Activated T-helper 17 cell treated with anti-CD3 and anti-CD28 coated beads, Interleukin-2, amount 50 U/mL, for 72 hours (primary cell): ENCODE results near the gene UMPS. TPM values are rescaled to one million over a fixed set of nuclear protein-coding genes. Genes with fewer than 3 reads are reported as not detected.
"Not testable (repeated sequence)": the region's sequence is repeated elsewhere in the genome, so short reads cannot be mapped to it uniquely, and the experiment has no call there.

Experiments used
- ATAC-seq: fragments of 150-1000 bp; cut with Tn5 transposase; replicated peaks from 2 replicates; pipeline ENCODE4 v1.10.0; 2021; ENCODE audit warnings: mild to moderate bottlenecking, moderate library complexity
- H3K27ac Mint-ChIP-seq: one replicate; pipeline ENCODE4 v1.8.0; 2022; ENCODE audit warnings: mixed read lengths
- H3K27me3 Mint-ChIP-seq: one replicate; pipeline ENCODE4 v1.8.0; 2022; ENCODE audit warnings: mixed read lengths
- H3K36me3 Mint-ChIP-seq: one replicate; pipeline ENCODE4 v1.8.0; 2022; ENCODE audit warnings: low read depth, mild to moderate bottlenecking, mixed read lengths
- H3K4me1 Mint-ChIP-seq: one replicate; pipeline ENCODE4 v1.8.0; 2022; ENCODE audit warnings: mixed read lengths
- H3K4me3 Mint-ChIP-seq: one replicate; pipeline ENCODE4 v1.8.0; 2022; ENCODE audit warnings: mild to moderate bottlenecking, mixed read lengths
- H3K9me3 Mint-ChIP-seq: one replicate; pipeline ENCODE4 v1.8.0; 2022; ENCODE audit warnings: mixed read lengths
- total RNA-seq, 2 donors: library from RNA; stranded (reverse); gene quantifications; one replicate each; pipeline ENCODE4 v1.2.3, GENCODE V29; 2022

UMPS gene
- total RNA-seq, 2 donors from 2014 or later = 29.2 to 55.0 TPM

GRCh38 chr3:124747111-124747981 is 17.1 kb downstream of the UMPS start:
- Mint-ChIP-seq H3K4me3 (no peak overlapping the region), H3K27ac (no peak overlapping the region), H3K4me1 (no peaks in the 10 kb centered on the region), H3K36me3 (peaks cover 48% of the 10 kb centered on the region), H3K27me3 (no peaks in the 10 kb centered on the region), H3K9me3 (no peaks in the 10 kb centered on the region)
- ATAC-seq = no peak

- no peak overlapping the region for H3K4me3 Mint-ChIP-seq
- no peaks in the 10 kb centered on the region for H3K9me3 Mint-ChIP-seq
- no peaks in the 10 kb centered on the region for H3K27me3 Mint-ChIP-seq
- no peaks in the 10 kb centered on the region for H3K4me1 Mint-ChIP-seq
- ATAC-seq = no peak
- H3K27ac Mint-ChIP-seq = no peak overlapping the region
- peaks cover 35% of the 10 kb centered on the region for H3K36me3 Mint-ChIP-seq
Observed at GRCh38 chr3:124748560-124749198, 18.4 kb downstream of the UMPS start.

GRCh38 chr3:124749877-124750276 is 19.6 kb downstream of the UMPS start:
- H3K9me3 Mint-ChIP-seq, H3K27ac Mint-ChIP-seq, ATAC-seq, H3K4me3 Mint-ChIP-seq, H3K4me1 Mint-ChIP-seq, H3K27me3 Mint-ChIP-seq: not testable (repeated sequence)
- peaks cover 23% of the 10 kb centered on the region for H3K36me3 Mint-ChIP-seq

GRCh38 chr3:124751501-124751900 is 21.2 kb downstream of the UMPS start:
- no peaks in the 10 kb centered on the region for H3K9me3 Mint-ChIP-seq
- H3K4me1 Mint-ChIP-seq = no peaks in the 10 kb centered on the region

GRCh38 chr3:124752051-124752450 is 21.8 kb downstream of the UMPS start:
- no peak overlapping the region for H3K27ac Mint-ChIP-seq
- H3K36me3 Mint-ChIP-seq = peaks cover 1% of the 10 kb centered on the region
- no peak overlapping the region for H3K4me3 Mint-ChIP-seq
- no peak for ATAC-seq
- no peaks in the 10 kb centered on the region for H3K9me3 Mint-ChIP-seq
- no peaks in the 10 kb centered on the region for H3K4me1 Mint-ChIP-seq
- no peaks in the 10 kb centered on the region for H3K27me3 Mint-ChIP-seq

More at GRCh38 chr3:124751501-124751900, 21.2 kb downstream of the UMPS start:
- no peak overlapping the region for H3K4me3 Mint-ChIP-seq
- no peak overlapping the region for H3K27ac Mint-ChIP-seq
- peaks cover 7% of the 10 kb centered on the region for H3K36me3 Mint-ChIP-seq
- no peaks in the 10 kb centered on the region for H3K27me3 Mint-ChIP-seq
- ATAC-seq = no peak

GRCh38 chr3:124757926-124758325 is 27.7 kb downstream of the UMPS start:
- H3K27ac Mint-ChIP-seq = peak overlapping the region; percentile 26

GRCh38 chr3:124758851-124759635 is 28.8 kb downstream of the UMPS start:
- no peak overlapping the region for H3K27ac Mint-ChIP-seq
- no peaks in the 10 kb centered on the region for H3K4me1 Mint-ChIP-seq
- no peak overlapping the region for H3K4me3 Mint-ChIP-seq
- peak; percentile 40 for ATAC-seq
- H3K36me3 Mint-ChIP-seq = no peaks in the 10 kb centered on the region
- no peaks in the 10 kb centered on the region for H3K27me3 Mint-ChIP-seq
- H3K9me3 Mint-ChIP-seq = no peaks in the 10 kb centered on the region

More at GRCh38 chr3:124757926-124758325, 27.7 kb downstream of the UMPS start:
- not testable (repeated sequence) for H3K9me3 Mint-ChIP-seq, H3K27me3 Mint-ChIP-seq, ATAC-seq, H3K36me3 Mint-ChIP-seq, H3K4me1 Mint-ChIP-seq, H3K4me3 Mint-ChIP-seq

GRCh38 chr3:124759666-124760401 is 29.6 kb downstream of the UMPS start:
- no peaks in the 10 kb centered on the region for H3K36me3 Mint-ChIP-seq
- no peaks in the 10 kb centered on the region for H3K4me1 Mint-ChIP-seq
- H3K9me3 Mint-ChIP-seq = no peaks in the 10 kb centered on the region
- no peak overlapping the region for H3K27ac Mint-ChIP-seq
- no peak overlapping the region for H3K4me3 Mint-ChIP-seq
- ATAC-seq = no peak
- no peaks in the 10 kb centered on the region for H3K27me3 Mint-ChIP-seq

GRCh38 chr3:124760601-124761000 is 30.3 kb downstream of the UMPS start:
- Mint-ChIP-seq H3K27ac (no peak overlapping the region), H3K4me1 (no peaks in the 10 kb centered on the region), H3K36me3 (no peaks in the 10 kb centered on the region), H3K27me3 (no peaks in the 10 kb centered on the region), H3K4me3 (no peak overlapping the region), H3K9me3 (no peaks in the 10 kb centered on the region)
- no peak for ATAC-seq

GRCh38 chr3:124761250-124761796 is 31.1 kb downstream of the UMPS start:
- H3K27me3 Mint-ChIP-seq = no peaks in the 10 kb centered on the region
- no peaks in the 10 kb centered on the region for H3K4me1 Mint-ChIP-seq
- H3K36me3 Mint-ChIP-seq = no peaks in the 10 kb centered on the region
- ATAC-seq = peak; percentile 70
- peak overlapping the region; percentile 13 for H3K27ac Mint-ChIP-seq
- peak overlapping the region; percentile 25 for H3K4me3 Mint-ChIP-seq
- H3K9me3 Mint-ChIP-seq = no peaks in the 10 kb centered on the region

- H3K9me3 Mint-ChIP-seq = no peaks in the 10 kb centered on the region
- no peaks in the 10 kb centered on the region for H3K4me1 Mint-ChIP-seq
- H3K36me3 Mint-ChIP-seq = no peaks in the 10 kb centered on the region
- H3K27ac Mint-ChIP-seq = no peak overlapping the region
- no peak overlapping the region for H3K4me3 Mint-ChIP-seq
- ATAC-seq = no peak
- H3K27me3 Mint-ChIP-seq = no peaks in the 10 kb centered on the region
Observed at GRCh38 chr3:124761935-124762660, 31.8 kb downstream of the UMPS start.

- Mint-ChIP-seq H3K27me3 (no peaks in the 10 kb centered on the region), H3K36me3 (no peaks in the 10 kb centered on the region), H3K27ac (no peak overlapping the region), H3K9me3 (no peaks in the 10 kb centered on the region), H3K4me1 (no peaks in the 10 kb centered on the region), H3K4me3 (no peak overlapping the region)
- no peak for ATAC-seq
Observed at GRCh38 chr3:124762661-124763011, 32.4 kb downstream of the UMPS start.

GRCh38 chr3:124763206-124763605 is 33.0 kb downstream of the UMPS start:
- H3K4me1 Mint-ChIP-seq = no peaks in the 10 kb centered on the region
- no peaks in the 10 kb centered on the region for H3K9me3 Mint-ChIP-seq
- H3K36me3 Mint-ChIP-seq = no peaks in the 10 kb centered on the region
- H3K27me3 Mint-ChIP-seq = no peaks in the 10 kb centered on the region
- no peak for ATAC-seq
- no peak overlapping the region for H3K27ac Mint-ChIP-seq
- no peak overlapping the region for H3K4me3 Mint-ChIP-seq
